Gastroesophageal sphincter (tissue), 4 donors: ENCODE measurements around the gene APEX2. TPM values are rescaled to one million over a fixed set of nuclear protein-coding genes. Genes with fewer than 3 reads are reported as not detected.

Experiments used
- ATAC-seq: fragments of 150-250 bp; one replicate; pipeline ENCODE4 v1.9.1; 2016; ENCODE audit warnings: mild to moderate bottlenecking, moderate library complexity
- H3K27ac ChIP-seq, 4 donors: fragments of 200-600 bp; sonication (generic) in 3 of 4; 1 replicate in 3 of 4; 2 replicates in 1 of 4; pipeline ENCODE4 v1.5.1; 2016 to 2019
- H3K27me3 ChIP-seq: fragments of 200-600 bp; sonication (generic); one replicate; pipeline ENCODE4 v1.5.1; 2019
- H3K36me3 ChIP-seq, 2 donors: fragments of 200-600 bp; sonication (generic); one replicate each; pipeline ENCODE4 v1.5.1; 2019; ENCODE audit warnings: control low read depth in 1 of 2
- H3K4me1 ChIP-seq, 3 donors: fragments of 200-600 bp; sonication (generic); 1 replicate in 2 of 3; 2 replicates in 1 of 3; pipeline ENCODE4 v1.5.1; 2016 to 2019; ENCODE audit warnings: control low read depth in 2 of 3
- H3K4me3 ChIP-seq, 2 donors: fragments of 200-600 bp; sonication (generic); one replicate each; pipeline ENCODE4 v1.5.1; 2019; ENCODE audit warnings: mild to moderate bottlenecking in 1 of 2, moderate library complexity in 1 of 2
- H3K9me3 ChIP-seq, 3 donors: fragments of 200-600 bp; sonication (generic); one replicate each; pipeline ENCODE4 v1.5.1; 2017 to 2019; ENCODE audit warnings: control low read depth in 2 of 3
- EP300 ChIP-seq: sonication (generic); formaldehyde crosslinking; IDR thresholded peaks from one replicate; pipeline ENCODE4 v1.6.1; 2017; ENCODE audit warnings: antibody characterized with exemption, mild to moderate bottlenecking
- POLR2A ChIP-seq, 2 donors: fragments of 450-650 bp; IDR thresholded peaks; one replicate each; pipeline ENCODE4 v1.6.1; 2017; ENCODE audit warnings: antibody characterized with exemption in 2 of 2, mild to moderate bottlenecking in 2 of 2, moderate library complexity in 1 of 2
- POLR2AphosphoS5 ChIP-seq: sonication (generic); formaldehyde crosslinking; IDR thresholded peaks from one replicate; pipeline ENCODE4 v1.6.1; 2017; ENCODE audit warnings: antibody characterized with exemption
- WGBS, 2 donors: methylation state at CpG; one replicate each; pipeline ENCODE4 v1.1.5; 2018; ENCODE audit warnings: low coverage in 1 of 2; 5-methylcytosine and 5-hydroxymethylcytosine counted together
- total RNA-seq, 4 donors: library from RNA; depleted of rRNA; stranded (reverse); fragments of >200 nt; gene quantifications; one replicate each; pipeline ENCODE4 v1.1.0, GENCODE V29; 2016
- TF ChIP-seq, protein P1 (sequence below), 4 experiments: fragments of 200-600 bp in 2 of 4; fragments of 450-650 bp in 2 of 4; sonication (generic) in 1 of 4; IDR thresholded peaks; one replicate each; pipeline ENCODE4 v1.5.1; 2017 to 2019; ENCODE audit warnings: antibody characterized with exemption in 4 of 4, mild to moderate bottlenecking in 2 of 4, moderate library complexity in 2 of 4

Gene APEX2
- total RNA-seq, 4 donors from 2014 or later, result 5.4 to 9.7 (median 6.4) TPM

DNA sequence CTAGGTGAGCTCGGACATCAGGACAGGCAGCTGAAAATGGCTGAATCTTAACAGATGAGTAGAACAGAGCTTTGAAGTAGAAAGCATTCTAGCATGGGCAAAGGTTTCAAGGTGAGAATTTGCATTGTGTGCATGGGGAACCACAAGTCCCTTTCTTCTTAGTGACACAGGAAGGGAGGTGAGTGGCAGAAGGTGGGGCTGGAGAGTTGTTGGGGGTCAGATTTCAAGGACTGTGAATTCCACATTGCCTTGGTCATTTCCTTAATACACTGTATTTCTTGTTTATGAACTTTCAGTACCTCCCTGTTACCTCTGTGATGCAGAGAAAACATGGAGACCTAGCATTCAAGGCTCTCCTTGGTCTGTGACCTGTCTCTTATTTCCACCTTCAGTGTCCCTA lies 4.1 kb downstream of the APEX2 start:
- no peak for TF ChIP-seq POLR2A (IDR thresholded peaks at IDR 0.05)
- no peak for TF ChIP-seq EP300
- TF ChIP-seq POLR2AphosphoS5, result no peak
- TF ChIP-seq, protein P1, sequence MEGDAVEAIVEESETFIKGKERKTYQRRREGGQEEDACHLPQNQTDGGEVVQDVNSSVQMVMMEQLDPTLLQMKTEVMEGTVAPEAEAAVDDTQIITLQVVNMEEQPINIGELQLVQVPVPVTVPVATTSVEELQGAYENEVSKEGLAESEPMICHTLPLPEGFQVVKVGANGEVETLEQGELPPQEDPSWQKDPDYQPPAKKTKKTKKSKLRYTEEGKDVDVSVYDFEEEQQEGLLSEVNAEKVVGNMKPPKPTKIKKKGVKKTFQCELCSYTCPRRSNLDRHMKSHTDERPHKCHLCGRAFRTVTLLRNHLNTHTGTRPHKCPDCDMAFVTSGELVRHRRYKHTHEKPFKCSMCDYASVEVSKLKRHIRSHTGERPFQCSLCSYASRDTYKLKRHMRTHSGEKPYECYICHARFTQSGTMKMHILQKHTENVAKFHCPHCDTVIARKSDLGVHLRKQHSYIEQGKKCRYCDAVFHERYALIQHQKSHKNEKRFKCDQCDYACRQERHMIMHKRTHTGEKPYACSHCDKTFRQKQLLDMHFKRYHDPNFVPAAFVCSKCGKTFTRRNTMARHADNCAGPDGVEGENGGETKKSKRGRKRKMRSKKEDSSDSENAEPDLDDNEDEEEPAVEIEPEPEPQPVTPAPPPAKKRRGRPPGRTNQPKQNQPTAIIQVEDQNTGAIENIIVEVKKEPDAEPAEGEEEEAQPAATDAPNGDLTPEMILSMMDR (IDR thresholded peaks at IDR 0.05), result no peak
- Histone ChIP-seq H3K9me3 (no peaks in the 10 kb centered on the region), H3K36me3 (peaks cover 0 to 49% of the 10 kb centered on the region in 2 donors), H3K27ac (no peak overlapping the region), H3K27me3 (no peaks in the 10 kb centered on the region), H3K4me1 (peaks cover 0 to 16% (median 2%) of the 10 kb centered on the region in 3 donors), H3K4me3 (no peak overlapping the region)
- no peak for ATAC-seq
- no CpG with 5 or more reads among the region's 1 CpG for WGBS, 2 donors

- no peak for ATAC-seq
- Histone ChIP-seq H3K27me3 (no peaks in the 10 kb centered on the region), H3K4me3 (no peak overlapping the region), H3K9me3 (no peaks in the 10 kb centered on the region), H3K27ac (no peak overlapping the region), H3K36me3 (peaks cover 0 to 49% of the 10 kb centered on the region in 2 donors), H3K4me1 (peaks cover 0 to 14% (median 2%) of the 10 kb centered on the region in 3 donors)
- TF ChIP-seq, protein P1 (IDR thresholded peaks at IDR 0.05), result no peak
- no peak for TF ChIP-seq POLR2A (IDR thresholded peaks at IDR 0.05)
- no peak for TF ChIP-seq EP300
- TF ChIP-seq POLR2AphosphoS5, result no peak
These were observed 5.1 kb downstream of the APEX2 start for GRCh38 chrX:55005256-55005655.

DNA sequence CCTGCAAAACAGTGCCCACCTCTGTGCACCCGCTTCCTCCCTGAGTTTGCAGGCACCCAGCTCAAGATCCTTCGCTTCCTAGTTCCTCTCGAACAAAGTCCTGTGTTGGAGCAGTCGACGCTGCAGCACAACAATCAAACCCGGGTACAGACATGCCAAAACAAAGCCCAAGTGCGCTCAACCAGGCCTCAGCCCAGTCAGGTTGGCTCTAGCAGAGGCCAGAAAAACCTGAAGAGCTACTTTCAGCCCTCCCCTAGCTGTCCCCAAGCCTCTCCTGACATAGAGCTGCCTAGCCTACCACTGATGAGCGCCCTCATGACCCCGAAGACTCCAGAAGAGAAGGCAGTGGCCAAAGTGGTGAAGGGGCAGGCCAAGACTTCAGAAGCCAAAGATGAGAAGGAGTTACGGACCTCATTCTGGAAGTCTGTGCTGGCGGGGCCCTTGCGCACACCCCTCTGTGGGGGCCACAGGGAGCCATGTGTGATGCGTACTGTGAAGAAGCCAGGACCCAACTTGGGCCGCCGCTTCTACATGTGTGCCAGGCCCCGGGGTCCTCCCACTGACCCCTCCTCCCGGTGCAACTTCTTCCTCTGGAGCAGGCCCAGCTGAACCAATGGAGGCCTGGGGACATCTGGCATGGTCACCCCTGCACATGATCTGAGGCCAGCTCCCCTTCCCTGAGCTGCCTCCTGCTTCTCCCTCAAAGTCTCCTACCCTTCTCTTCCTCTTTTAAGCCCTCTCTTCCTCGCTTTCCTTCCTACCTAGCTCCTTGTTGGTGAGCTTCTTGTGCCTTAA lies 6.9 kb downstream of the APEX2 start:
- Histone ChIP-seq H3K27ac (no peak overlapping the region), H3K36me3 (peaks cover 0 to 49% of the 10 kb centered on the region in 2 donors), H3K9me3 (no peaks in the 10 kb centered on the region), H3K27me3 (no peaks in the 10 kb centered on the region), H3K4me3 (no peak overlapping the region), H3K4me1 (no peaks in the 10 kb centered on the region)
- no peak for TF ChIP-seq POLR2A (IDR thresholded peaks at IDR 0.05)
- TF ChIP-seq EP300, result no peak
- no peak for TF ChIP-seq POLR2AphosphoS5
- TF ChIP-seq, protein P1 (IDR thresholded peaks at IDR 0.05), result no peak
- no peak for ATAC-seq
- WGBS, 2 donors, result 84 to 100% methylated on average over 1 to 4 of the region's 18 CpGs

DNA sequence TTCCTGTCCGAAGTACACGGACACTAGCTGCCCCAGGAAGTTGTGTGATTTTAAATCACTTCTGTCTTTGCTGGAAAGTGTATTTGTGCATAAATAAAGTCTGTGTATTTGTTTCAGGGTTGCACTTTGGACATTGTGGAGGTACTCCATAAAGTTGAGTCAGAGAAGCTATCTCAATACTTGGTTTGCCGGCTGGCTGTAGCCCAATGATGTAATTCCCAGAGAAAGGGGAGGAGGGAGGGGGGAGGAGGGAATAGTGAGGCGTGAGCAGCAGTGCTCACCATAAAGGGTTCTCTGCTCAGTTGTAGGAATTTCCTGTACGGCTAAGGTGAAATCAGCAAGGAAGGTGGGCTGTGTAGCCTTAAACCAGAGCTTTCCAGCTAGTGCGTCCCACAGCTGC lies 7.5 kb downstream of the APEX2 start:
- WGBS, 2 donors, result 55 to 70% methylated on average over 2 to 6 of the region's 6 CpGs
- Histone ChIP-seq H3K9me3 (no peaks in the 10 kb centered on the region), H3K36me3 (peaks cover 0 to 46% of the 10 kb centered on the region in 2 donors), H3K4me1 (no peaks in the 10 kb centered on the region), H3K27ac (no peak overlapping the region), H3K4me3 (no peak overlapping the region), H3K27me3 (no peaks in the 10 kb centered on the region)
- TF ChIP-seq, protein P1 (IDR thresholded peaks at IDR 0.05), result no peak
- TF ChIP-seq EP300, result no peak
- no peak for TF ChIP-seq POLR2A (IDR thresholded peaks at IDR 0.05)
- no peak for TF ChIP-seq POLR2AphosphoS5
- ATAC-seq, result peak; percentile 56
